GM23248 (cell line): Measurements from ENCODE around the gene KRTAP20-4.

Experiments used
- EZH2 ChIP-seq: fragments of 200-600 bp; sonication (generic); IDR thresholded peaks from 2 replicates; pipeline ENCODE4 v1.6.1; 2018; ENCODE audit warnings: antibody characterized with exemption, mild to moderate bottlenecking; ENCODE audit not compliant: insufficient read depth, poor library complexity, severe bottlenecking
- EZH2phosphoT487 ChIP-seq: fragments of 200-600 bp; sonication (generic); IDR thresholded peaks from 2 replicates; pipeline ENCODE4 v1.6.1; 2018; ENCODE audit warnings: antibody characterized with exemption, moderate library complexity, mild to moderate bottlenecking, low read depth; ENCODE audit not compliant: insufficient read depth

GRCh38 chr21:30598802-30599201 lies 21.6 kb upstream of the KRTAP20-4 start, which contains the start of gene KRTAP6-2:
- no peak for TF ChIP-seq EZH2
- no peak for TF ChIP-seq EZH2phosphoT487
